Rectal smooth muscle tissue (tissue), 1 donor: ENCODE data around the gene MAP4.
"Not testable (repeated sequence)": the region's sequence is repeated elsewhere in the genome, so short reads cannot be mapped to it uniquely, and the experiment has no call there.

Experiments
- H3K27ac ChIP-seq: one replicate; pipeline ENCODE4 v1.7.0; 2013; ENCODE audit warnings: low read depth, low read length, inconsistent platforms
- H3K27me3 ChIP-seq: one replicate; pipeline ENCODE4 v1.7.0; 2013; ENCODE audit warnings: low read length; ENCODE audit not compliant: control insufficient read depth, insufficient read depth
- H3K36me3 ChIP-seq: one replicate; pipeline ENCODE4 v1.7.0; 2013; ENCODE audit warnings: low read length; ENCODE audit not compliant: control insufficient read depth, insufficient read depth
- H3K4me1 ChIP-seq: one replicate; pipeline ENCODE4 v1.7.0; 2013; ENCODE audit warnings: low read length; ENCODE audit not compliant: control insufficient read depth, insufficient read depth
- H3K4me3 ChIP-seq: one replicate; pipeline ENCODE4 v1.7.0; 2013; ENCODE audit warnings: low read length
- H3K9ac ChIP-seq: one replicate; pipeline ENCODE4 v1.7.0; 2013; ENCODE audit warnings: low read length

The MAP4 gene

GRCh38 chr3:48006794-48007193 lies 9.4 kb downstream of the MAP4 start:
- not testable (repeated sequence) for H3K4me1 ChIP-seq, H3K27me3 ChIP-seq, H3K9ac ChIP-seq, H3K4me3 ChIP-seq, H3K27ac ChIP-seq, H3K36me3 ChIP-seq

- Histone ChIP-seq H3K9ac (no peak overlapping the region), H3K27me3 (no peaks in the 10 kb centered on the region), H3K36me3 (no peaks in the 10 kb centered on the region), H3K27ac (no peak overlapping the region), H3K4me3 (no peak overlapping the region), H3K4me1 (no peaks in the 10 kb centered on the region)
Observed at GRCh38 chr3:48004694-48005093, 11.5 kb downstream of the MAP4 start.

GRCh38 chr3:48002787-48003186 lies 13.4 kb downstream of the MAP4 start:
- no peaks in the 10 kb centered on the region for H3K36me3 ChIP-seq
- H3K4me1 ChIP-seq = no peaks in the 10 kb centered on the region
- H3K9ac ChIP-seq = no peak overlapping the region
- no peak overlapping the region for H3K27ac ChIP-seq
- H3K27me3 ChIP-seq = no peaks in the 10 kb centered on the region
- no peak overlapping the region for H3K4me3 ChIP-seq

DNA sequence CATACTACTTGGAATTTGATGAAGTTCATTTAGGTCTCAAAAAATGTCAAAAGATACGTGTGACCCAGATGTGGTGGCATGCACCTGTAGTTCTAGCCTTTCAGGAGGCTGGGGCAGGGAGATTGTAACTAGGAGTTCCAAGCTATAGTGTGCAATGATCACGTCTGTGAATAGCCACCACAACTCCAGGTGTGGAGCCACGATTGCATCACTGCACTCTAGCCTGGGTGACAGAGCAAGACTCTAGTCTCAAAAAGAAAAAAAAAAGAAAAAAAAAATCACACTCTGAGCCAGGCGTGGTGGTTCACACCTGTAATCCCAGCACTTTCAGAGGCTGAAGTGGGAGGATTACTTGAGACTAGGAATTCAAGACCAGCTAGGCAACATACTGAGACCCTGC lies 14.2 kb downstream of the MAP4 start:
- Histone ChIP-seq H3K4me1 (no peaks in the 10 kb centered on the region), H3K4me3 (no peak overlapping the region), H3K27ac (no peak overlapping the region), H3K27me3 (no peaks in the 10 kb centered on the region), H3K9ac (no peak overlapping the region), H3K36me3 (no peaks in the 10 kb centered on the region)

GRCh38 chr3:48000212-48000611 lies 16.0 kb downstream of the MAP4 start:
- H3K27me3 ChIP-seq = no peaks in the 10 kb centered on the region
- no peaks in the 10 kb centered on the region for H3K36me3 ChIP-seq
- no peak overlapping the region for H3K9ac ChIP-seq
- no peak overlapping the region for H3K4me3 ChIP-seq
- H3K4me1 ChIP-seq = no peaks in the 10 kb centered on the region
- H3K27ac ChIP-seq = no peak overlapping the region

GRCh38 chr3:47996440-47996839 lies 19.8 kb downstream of the MAP4 start:
- H3K4me3 ChIP-seq = no peak overlapping the region
- H3K9ac ChIP-seq = no peak overlapping the region
- no peak overlapping the region for H3K27ac ChIP-seq
- no peaks in the 10 kb centered on the region for H3K36me3 ChIP-seq
- H3K27me3 ChIP-seq = no peaks in the 10 kb centered on the region
- no peaks in the 10 kb centered on the region for H3K4me1 ChIP-seq

- peaks cover 5% of the 10 kb centered on the region for H3K4me1 ChIP-seq
- no peak overlapping the region for H3K27ac ChIP-seq
- no peaks in the 10 kb centered on the region for H3K36me3 ChIP-seq
- no peaks in the 10 kb centered on the region for H3K27me3 ChIP-seq
- no peak overlapping the region for H3K4me3 ChIP-seq
- no peak overlapping the region for H3K9ac ChIP-seq
Observed at GRCh38 chr3:47994180-47994579, 22.0 kb downstream of the MAP4 start.

- Histone ChIP-seq H3K9ac (no peak overlapping the region), H3K4me1 (peaks cover 5% of the 10 kb centered on the region), H3K27me3 (no peaks in the 10 kb centered on the region), H3K36me3 (no peaks in the 10 kb centered on the region), H3K4me3 (no peak overlapping the region), H3K27ac (no peak overlapping the region)
Observed at GRCh38 chr3:47991341-47991740, 24.9 kb downstream of the MAP4 start.

DNA sequence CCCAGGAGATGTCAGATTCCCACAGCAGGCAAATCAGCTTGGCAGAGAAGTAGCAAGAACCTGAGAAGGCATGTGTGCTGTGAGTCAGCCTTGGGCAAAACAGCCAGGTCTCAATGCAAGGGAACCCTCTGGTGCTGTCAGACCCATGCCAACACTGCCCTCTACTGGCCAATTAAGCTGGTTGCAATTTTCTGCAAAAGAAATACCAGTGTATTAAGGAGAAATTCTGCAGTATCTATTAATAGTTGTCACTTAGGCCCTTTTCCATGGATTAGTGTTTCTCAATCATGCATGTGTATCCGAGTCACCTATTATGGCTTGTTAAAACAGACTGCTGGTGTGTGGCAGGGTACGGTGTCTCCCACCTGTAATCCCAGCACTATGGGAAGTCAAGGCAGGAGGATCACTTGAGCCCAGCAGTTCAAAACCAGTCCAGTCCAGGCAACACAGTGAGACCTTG lies 26.2 kb downstream of the MAP4 start:
- Histone ChIP-seq H3K27ac (no peak overlapping the region), H3K4me3 (no peak overlapping the region), H3K27me3 (no peaks in the 10 kb centered on the region), H3K9ac (no peak overlapping the region), H3K4me1 (peaks cover 5% of the 10 kb centered on the region), H3K36me3 (no peaks in the 10 kb centered on the region)

- Histone ChIP-seq H3K27ac (no peak overlapping the region), H3K9ac (no peak overlapping the region), H3K4me3 (no peak overlapping the region), H3K4me1 (peaks cover 5% of the 10 kb centered on the region), H3K36me3 (no peaks in the 10 kb centered on the region), H3K27me3 (no peaks in the 10 kb centered on the region)
Observed at GRCh38 chr3:47985381-47985780, 30.8 kb downstream of the MAP4 start.

DNA sequence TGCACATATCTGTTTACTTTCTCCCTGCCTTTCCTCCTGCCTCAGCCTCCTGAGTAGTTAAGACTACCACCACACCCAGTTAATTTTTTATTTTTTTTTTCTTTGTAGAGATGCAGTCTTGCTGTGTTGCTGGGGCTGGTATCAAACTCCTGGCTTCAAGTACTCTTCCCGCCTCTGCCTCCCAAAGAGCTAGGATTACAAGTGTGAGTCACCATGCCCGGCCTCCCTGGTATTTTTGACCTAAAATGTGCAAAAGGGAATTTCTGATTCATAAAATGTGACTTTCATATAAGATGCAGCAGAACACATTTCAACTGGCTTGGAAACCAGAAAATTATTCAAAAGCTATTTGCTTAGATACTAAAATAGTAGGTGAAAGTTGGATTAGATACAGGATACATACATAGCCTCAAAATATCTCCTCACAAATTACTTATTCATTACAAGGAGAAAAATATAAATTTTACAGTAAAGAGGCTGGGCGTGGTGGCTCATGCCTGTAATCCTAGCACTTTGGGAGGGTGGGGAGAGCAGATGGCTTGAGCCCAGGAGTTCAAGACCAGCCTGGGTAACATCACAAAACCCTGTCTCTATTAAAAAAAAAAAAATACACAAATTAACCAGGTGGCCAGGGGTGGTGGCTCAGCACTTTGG lies 32.0 kb downstream of the MAP4 start:
- Histone ChIP-seq H3K4me1 (no peaks in the 10 kb centered on the region), H3K36me3 (no peaks in the 10 kb centered on the region), H3K9ac (no peak overlapping the region), H3K4me3 (no peak overlapping the region), H3K27ac (no peak overlapping the region), H3K27me3 (no peaks in the 10 kb centered on the region)

- Histone ChIP-seq H3K9ac (no peak overlapping the region), H3K36me3 (no peaks in the 10 kb centered on the region), H3K27me3 (no peaks in the 10 kb centered on the region), H3K4me3 (no peak overlapping the region), H3K4me1 (no peaks in the 10 kb centered on the region), H3K27ac (no peak overlapping the region)
Observed at GRCh38 chr3:47980795-47981194, 35.4 kb downstream of the MAP4 start.

DNA sequence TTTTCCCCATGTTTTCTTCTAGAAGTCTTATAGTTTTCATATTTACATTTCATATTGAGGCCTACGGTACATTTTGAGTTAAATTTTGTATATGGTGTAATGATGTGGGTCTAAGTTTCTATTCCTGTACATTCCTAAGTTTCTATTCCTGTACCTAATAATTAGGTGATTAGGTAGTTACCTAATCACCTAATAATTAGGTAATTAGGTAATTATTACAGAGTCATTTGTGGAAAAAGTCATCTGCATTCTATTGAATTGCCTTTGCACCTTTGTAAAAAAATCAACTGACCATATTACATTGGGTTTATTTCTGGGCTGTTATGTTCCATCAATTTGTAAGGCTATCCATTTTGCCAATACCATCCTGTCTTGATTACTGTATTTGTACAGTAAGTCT lies 37.1 kb downstream of the MAP4 start:
- no peak overlapping the region for H3K9ac ChIP-seq
- no peaks in the 10 kb centered on the region for H3K4me1 ChIP-seq
- no peaks in the 10 kb centered on the region for H3K27me3 ChIP-seq
- no peak overlapping the region for H3K27ac ChIP-seq
- H3K4me3 ChIP-seq = no peak overlapping the region
- H3K36me3 ChIP-seq = no peaks in the 10 kb centered on the region
